Head of caudate nucleus (tissue), 42 donors: ENCODE results near the gene AUTS2.

Experiments used
- DNase-seq, 42 donors: peaks; one replicate each; pipeline versions ENCODE4 v3.0.0 to v3.0.0-alpha.2; 2020 to 2021; ENCODE audit warnings: mixed read lengths in 7 of 42
- intact Hi-C: fragments of 100-400 bp; cut with DNase I; formaldehyde crosslinking; loops from one replicate; pipeline ENCODE4 v1.15.0; 2022

AUTS2 gene

DNA sequence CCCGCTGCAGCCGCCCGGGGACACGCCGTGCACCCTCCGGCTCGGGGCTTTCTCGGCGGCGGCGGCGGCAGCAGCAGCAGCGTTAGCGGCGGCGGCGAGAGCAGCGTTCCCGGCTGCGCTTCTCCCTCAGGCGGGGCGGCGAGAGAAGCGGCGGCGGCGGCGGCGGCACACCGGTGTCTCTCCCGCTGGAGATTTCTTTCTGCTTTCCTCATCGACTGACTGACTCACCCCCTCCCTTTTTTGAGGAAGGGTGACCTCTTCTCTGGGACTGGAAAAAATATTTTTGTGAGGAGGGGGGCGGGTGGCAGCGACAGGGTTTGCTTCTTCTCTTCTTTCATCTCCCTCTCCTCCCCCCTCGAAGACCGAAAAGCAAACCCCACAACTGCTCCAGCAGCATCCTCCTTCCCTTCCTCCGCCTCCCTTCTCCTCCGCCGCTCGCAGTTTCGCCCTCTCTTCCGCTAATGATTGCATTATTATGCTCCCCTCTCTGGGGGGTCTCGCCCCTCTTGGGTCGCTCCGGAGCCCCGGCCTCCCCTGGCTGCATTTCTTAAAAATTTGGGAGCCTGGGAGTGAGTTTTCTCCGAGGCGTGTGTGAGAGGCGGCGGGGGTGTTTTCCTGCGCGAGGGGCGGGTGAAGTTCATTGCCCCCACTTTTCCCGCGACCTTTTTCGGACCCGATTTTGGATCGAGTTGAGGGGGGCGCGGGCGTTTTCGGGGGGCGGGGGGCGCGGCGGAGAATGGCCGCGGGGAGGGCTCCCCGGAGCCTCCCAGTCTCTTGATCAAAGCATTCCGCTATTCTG is 411 bp downstream of the AUTS2 start:
- intact Hi-C loops, result no loop called here
- peak in 26 of 42 donors; percentile 14 to 64 (median 36) for DNase-seq

DNA sequence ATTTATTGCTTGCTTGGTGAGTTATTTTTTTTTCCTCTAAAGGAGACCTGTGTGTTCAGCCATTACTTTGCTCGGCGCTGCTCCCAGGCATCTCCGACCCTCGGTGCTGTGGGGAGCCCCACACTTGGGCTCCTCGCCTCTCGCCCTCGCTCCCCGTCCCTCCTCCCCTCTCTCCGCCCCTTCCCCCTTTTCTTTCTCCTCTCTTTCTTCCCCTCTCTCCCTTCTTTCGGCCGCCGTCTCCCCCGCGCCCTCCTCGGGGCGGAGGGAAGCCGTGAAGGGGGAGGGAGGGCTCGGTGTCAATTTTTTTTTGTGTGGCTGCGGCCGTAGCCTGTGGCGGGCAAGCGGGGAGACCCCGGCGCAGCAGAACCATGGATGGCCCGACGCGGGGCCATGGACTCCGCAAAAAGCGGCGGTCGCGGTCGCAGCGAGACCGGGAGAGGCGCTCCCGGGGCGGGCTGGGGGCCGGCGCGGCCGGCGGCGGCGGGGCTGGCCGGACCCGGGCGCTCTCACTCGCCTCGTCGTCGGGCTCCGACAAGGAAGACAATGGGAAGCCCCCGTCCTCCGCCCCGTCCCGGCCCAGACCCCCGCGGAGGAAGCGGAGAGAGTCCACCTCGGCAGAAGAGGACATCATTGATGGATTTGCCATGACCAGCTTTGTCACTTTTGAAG is 1.1 kb downstream of the AUTS2 start:
- DNase-seq, result peak in 26 of 42 donors; percentile 5 to 56 (median 28)
- intact Hi-C loops, result no loop called here

- peak in 18 of 42 donors; percentile 5 to 55 (median 23) for DNase-seq
- intact Hi-C loops, result no loop called here
Measured at GRCh38 chr7:69599955-69600709, 1.9 kb downstream of the AUTS2 start.

DNA sequence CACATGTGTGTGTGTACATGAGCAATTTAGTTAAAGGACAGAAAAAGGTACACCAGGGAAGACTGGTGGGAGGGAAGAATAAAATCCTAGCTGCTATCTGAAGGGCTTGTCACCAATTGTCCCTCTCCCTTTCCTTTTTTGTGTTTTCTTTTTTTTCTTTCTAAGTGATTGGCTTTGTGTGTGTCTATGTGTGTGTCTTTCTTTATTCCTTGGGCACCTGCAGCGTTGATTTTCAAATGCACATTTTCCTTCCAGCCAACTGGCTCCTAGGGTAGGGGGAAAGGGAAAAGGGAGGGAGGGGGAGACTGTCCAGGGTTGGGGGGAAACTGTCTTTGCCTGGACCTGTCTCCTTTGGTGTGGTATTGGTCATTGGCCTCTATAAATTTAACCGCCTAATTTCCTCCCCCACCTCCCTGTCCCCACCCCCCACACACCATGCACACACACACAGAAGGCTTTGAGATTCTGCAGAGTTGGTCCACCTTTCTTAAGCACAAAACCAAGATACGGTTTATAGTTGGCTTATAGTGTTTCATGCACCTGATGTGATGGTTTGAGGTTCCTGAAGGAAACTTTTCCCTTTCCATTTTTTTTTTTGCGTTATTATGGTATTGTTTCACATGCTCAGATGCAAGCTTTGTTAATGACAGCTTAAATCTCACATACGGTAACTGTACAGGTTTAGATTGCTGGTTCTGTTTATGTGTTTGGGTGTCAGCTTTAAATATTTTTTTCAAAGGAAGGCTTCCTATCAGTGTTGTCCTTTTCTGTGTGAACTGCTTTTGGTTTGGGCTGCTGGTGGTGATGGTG is 2.6 kb downstream of the AUTS2 start:
- no peak for DNase-seq
- intact Hi-C loops, result no loop called here

DNA sequence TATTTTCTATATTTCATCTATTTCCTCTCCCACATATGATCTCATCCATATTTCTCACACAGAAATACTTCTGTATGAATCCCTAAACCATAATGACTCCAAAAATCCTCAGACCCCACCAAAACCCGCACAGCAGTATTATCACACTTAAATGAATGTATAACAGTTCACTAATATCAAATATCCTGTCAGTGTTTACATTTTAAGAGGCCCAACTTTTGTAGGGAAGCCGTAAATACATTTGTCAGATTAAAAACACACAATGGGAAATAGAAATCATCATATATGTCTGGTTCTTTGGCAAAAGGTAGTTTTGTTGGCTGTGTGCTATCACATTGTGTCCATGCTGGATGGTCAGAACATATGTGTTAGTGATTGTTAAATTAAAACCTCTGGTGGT is 4.2 kb downstream of the AUTS2 start:
- DNase-seq, result no peak
- intact Hi-C loops, result no loop called here

DNA sequence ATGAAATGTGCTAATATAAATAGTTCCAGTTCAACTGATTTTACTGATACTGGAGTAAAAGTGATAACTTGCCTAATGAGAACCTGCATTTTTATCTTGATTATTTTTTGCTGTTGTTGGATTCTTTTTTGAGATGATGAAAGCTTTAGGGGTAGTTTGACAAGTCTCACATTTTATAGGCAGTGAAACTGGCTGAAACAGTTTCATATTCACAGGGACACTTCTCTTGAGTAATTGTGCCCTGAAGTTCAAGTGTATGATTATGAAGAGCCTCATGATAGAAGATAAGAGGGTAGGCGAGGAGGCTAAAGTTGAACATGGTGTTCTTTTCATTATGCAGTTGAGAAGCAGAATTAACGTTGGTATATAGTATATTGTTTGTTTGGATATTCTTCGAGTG is 5.1 kb downstream of the AUTS2 start:
- intact Hi-C loops, result no loop called here
- DNase-seq, result no peak

DNA sequence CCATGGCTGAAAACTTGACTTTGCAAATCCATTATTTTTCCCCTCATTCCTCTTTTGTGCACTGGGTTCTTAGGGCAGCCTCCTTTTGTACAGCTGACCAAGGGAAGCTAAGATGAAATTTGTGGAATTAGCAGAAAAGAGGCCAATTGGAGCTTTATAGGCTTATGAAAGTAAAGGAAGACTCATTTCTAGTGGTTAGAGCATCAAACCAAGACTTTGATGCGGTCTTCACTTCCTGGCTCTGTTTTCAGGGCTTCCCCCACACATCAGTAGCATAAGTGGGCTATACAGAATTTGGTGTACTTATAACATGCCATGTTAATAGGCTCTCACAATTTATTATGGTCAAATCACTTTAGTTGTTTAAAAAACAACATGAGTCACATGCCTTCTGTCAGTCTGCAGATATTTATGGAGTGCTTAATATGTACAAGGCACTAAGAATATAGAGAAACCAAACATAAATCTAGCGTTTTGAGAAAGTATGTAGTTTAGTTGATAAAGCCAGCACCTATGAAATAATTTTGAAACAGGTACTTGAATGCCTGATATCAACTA is 5.7 kb downstream of the AUTS2 start:
- DNase-seq, result no peak
- intact Hi-C loops, result no loop called here

DNA sequence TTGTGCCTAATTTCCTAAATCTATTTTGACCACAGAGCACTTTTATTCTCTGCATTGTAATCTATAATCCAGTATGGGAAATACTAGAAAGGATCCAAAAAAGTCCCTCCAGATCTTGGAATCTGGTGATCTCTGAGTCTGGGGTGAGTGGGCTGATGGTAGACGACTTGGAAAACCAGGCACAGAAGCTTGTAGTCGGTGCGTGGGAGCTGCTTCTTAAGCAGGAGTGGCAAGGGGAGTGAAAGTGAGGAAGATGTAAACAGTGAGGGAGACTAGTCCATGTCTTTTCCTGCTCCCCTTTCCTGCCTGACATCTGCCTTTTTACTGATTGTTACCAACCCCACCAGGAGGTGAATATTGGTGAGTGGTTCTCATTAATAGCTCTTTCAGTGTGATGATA is 6.8 kb downstream of the AUTS2 start:
- DNase-seq, result peak in 14 of 42 donors; percentile 14 to 67 (median 38)
- intact Hi-C loops, result no loop called here

DNA sequence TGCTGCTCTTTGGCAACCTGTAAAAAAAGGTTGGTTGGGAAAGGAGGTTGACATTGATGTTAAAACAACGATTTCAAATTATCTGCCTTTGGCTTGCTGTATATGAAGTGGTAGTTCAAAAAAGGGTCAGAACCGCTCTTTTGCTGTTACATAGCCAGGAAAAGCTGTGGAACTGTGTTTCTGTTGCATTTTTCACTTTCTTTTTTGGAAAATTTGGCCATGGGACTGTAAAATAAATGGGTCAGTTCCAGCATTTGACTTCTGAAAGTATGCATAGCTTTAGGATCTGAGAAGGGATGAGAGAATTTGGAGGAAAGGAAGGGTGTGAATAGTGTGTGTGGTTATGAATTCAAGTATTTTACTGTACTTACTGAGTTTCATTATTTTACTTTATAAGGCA is 7.3 kb downstream of the AUTS2 start:
- intact Hi-C loops, result no loop called here
- DNase-seq, result no peak

- intact Hi-C loops, result no loop called here
- no peak for DNase-seq
Measured at GRCh38 chr7:69608049-69608448, 9.8 kb downstream of the AUTS2 start.

GRCh38 chr7:69608878-69609277 is 10.6 kb downstream of the AUTS2 start:
- no peak for DNase-seq
- intact Hi-C loops, result no loop called here

DNA sequence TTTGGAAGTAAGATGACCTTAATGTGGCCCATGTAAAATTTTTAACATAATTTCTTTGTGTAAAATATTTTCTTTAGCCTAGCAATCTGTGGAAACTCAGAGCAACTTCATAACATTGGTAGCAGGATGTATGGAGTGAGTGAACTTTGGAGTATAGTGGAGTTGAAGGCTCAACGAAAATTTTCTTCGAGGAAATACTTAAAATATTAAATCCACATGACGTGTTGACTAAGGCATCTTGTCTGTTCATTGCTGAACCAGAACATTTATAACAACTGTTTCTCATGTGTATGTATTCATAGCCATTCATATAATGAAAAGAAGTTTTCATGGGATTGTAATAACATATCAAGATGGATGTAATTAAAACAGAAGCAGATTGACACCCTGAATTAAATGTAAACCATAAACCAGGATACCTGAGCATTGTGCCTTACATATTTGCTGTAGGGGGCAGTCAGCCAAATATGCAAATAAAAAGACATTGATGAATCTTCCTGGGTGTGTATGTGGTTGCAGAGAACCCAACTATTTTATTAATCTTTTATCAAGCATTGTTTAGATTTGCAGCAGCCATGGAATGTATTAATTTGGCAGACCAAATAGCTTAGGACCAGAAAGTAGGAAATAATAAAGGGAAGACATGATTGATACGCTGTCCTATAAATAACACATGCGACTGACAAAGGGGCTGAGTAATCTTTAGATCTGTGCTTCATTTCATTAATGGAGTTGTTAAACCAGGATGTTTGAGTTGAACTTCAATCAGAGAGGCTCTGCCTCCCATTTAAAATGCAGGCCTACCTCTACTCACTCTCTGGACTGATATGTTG is 11.5 kb downstream of the AUTS2 start:
- intact Hi-C loops, result no loop called here
- no peak for DNase-seq

- intact Hi-C loops, result no loop called here
- DNase-seq, result peak in 9 of 42 donors; percentile 11 to 68 (median 32)
Measured at GRCh38 chr7:69610374-69611084, 12.3 kb downstream of the AUTS2 start.

- no peak for DNase-seq
Measured at GRCh38 chr7:69612981-69613380, 14.7 kb downstream of the AUTS2 start.

GRCh38 chr7:69613846-69614245 is 15.6 kb downstream of the AUTS2 start:
- intact Hi-C loops, result no loop called here

More at GRCh38 chr7:69612981-69613380, 14.7 kb downstream of the AUTS2 start:
- intact Hi-C loops, result no loop called here

GRCh38 chr7:69615685-69616084 is 17.4 kb downstream of the AUTS2 start:
- intact Hi-C loops, result no loop called here
- no peak for DNase-seq

More at GRCh38 chr7:69613846-69614245, 15.6 kb downstream of the AUTS2 start:
- no peak for DNase-seq

DNA sequence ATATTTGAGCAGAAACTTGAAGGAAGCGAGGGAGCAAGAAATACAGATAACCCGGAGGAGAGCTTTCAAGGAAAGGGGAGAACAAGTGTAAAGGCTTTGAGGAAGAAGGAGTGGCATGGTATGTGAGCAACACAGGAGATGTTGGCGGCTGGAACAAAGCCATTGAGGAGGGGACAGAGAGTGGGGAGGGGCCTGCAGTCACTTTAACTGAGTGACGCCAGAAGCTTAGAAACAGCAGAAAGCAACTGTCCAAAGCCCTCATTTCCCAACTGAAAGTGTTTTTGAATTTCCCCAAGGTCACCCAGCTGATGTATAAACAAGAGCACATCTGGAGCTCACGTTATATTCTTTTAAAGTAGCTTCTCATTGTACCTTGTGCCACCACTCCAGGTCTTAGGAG is 19.1 kb downstream of the AUTS2 start:
- DNase-seq, result no peak
- intact Hi-C loops, result no loop called here
